NCI-H2171 treated with DMSO at 0.1 percent for 48 hours (cell line): ENCODE measurements around the gene SAMD11.
A peak's percentile ranks its signal among the peaks of the same experiment; 100 is the strongest.

Source experiments
- DNase-seq: peaks from one replicate; lab custom pipeline; 2025; lab: John Stamatoyannopoulos, UW

SAMD11 gene

GRCh38 chr1:905071-905749 is 18.5 kb upstream of the SAMD11 start:
- DNase-seq = peak; percentile 24

DNA sequence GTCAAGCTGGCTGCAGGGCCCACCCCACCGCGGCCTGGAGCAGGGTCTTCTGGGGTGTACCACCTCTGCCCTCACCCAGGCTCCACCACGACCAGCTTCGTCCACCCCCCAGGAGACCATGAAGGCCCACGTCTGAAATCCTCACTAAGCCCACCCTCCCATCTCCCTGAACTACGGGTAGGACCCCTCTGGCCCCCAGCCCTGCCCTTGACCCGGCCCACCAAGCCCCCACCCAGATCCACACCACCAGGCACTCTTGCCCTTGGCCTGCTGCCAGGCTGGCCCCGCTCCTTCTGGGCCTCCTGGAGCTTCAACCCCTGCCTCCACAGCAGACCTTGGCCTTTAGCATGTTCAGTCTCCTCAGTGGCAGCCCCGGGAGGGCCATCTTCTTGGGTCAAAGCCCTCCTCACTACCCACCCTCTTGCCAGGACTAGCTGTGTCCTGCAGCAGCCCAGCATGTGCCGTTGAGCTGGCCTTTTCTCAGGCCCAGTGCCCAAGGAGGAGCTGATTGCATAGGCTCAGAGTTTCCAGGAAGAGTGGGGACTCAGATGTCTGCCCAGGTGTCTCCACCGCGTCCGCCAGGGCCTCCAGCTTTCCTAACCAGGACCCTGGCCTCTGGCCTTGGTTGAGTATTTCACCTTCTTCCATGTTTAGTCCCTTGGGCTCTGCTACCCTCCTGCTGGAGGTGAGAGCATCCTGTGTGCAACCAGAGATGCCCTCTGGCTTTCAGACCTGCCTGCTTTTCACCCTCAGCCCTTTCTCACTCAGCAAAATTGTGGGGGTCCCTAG is 17.7 kb upstream of the SAMD11 start:
- DNase-seq = no peak

GRCh38 chr1:906600-907420 is 16.9 kb upstream of the SAMD11 start:
- DNase-seq = no peak

DNA sequence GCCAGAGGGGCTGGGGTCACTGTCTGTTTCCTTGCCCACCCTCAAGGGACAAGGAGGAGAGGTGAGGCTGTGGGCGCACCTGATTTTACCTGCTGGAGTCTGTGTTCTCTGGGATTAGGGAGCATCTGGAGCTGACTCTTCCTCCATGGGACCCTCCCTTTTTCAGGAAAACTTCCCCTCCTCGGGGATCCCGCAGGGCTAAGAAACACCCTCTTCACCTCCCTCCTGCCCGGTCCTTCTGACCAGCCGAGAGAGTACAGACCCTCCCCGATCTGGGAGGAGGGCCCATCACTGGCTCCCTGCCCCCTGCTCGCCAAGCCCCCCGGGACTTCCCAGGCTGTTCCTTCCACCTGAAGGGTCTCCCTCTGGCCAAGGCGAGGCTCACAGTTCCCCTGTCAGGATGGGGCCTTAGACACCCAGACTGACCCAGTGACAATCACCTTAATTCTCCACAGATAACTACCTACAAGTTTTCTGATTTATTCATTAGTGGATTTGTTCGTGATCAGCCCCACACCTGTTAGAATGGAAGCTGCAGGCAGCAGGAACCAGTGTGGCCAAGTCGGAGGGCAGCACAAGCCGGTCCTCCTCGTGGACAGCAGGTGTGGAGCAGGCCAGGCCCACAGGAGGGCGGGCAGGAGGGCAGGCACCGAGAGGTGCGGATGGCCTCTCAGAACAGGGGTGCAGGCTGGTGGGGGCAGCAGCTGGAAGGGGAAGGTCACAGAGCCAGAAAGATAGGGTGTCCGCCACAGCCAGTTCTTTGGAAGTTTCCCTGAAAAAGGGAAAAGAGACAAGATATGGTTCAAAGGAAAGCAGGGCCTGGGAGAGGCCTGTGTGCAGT is 15.9 kb upstream of the SAMD11 start:
- no peak for DNase-seq

DNA sequence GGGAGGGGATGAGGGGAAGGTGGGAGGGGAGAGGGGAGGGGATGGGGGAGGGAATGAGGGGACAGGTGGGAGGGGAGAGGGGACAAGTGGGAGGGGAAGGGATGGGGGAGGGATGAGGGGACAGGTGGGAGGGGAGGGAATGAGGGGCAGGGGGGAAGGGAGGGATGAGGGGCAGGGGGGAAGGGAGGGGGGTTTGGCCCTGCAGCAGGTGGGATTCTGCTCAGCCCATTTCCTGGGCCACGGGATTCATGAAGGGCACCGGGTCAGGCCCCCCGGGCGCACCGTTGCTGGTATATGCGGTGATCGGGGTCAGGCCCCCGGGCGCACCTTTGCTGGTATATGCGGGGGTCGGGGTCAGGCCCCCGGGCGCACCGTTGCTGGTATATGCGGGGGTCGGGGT is 15.1 kb upstream of the SAMD11 start:
- DNase-seq = no peak

GRCh38 chr1:909861-910310 is 13.8 kb upstream of the SAMD11 start:
- no peak for DNase-seq

GRCh38 chr1:910311-910880 is 13.3 kb upstream of the SAMD11 start:
- no peak for DNase-seq

- no peak for DNase-seq
Measured at GRCh38 chr1:910881-911721, 12.6 kb upstream of the SAMD11 start.

- DNase-seq = no peak
Measured at GRCh38 chr1:911875-912739, 11.6 kb upstream of the SAMD11 start.

DNA sequence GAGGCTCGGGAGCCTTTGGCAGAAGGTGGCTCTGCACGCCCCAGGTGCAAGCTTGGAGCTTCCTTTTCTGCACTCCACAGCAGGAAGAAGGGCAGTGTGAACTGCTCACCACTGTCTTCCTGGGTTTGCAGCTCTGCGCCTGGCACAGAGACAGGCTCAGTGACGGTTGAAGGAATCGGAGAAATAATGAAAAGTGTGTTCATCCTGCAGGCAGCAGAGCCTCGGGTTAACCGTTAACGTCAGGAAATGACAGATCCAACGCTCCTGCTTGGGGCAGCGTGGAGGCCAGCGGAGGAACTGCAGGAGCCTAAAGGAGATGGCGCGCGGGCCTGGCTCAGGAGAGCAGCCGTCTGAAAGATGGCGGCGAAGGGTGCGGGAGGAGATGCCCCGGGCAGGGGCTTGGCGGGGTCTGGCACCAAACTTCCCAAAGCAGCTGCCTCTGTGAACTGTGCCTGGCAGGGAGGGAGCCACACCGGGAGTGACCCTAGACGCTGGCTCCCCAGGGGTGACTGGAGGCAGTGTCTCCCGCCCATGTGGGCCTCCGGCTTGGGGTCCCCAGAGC is 10.9 kb upstream of the SAMD11 start:
- DNase-seq = no peak

- peak; percentile 31 for DNase-seq
Measured at GRCh38 chr1:913491-914130, 10.1 kb upstream of the SAMD11 start.

DNA sequence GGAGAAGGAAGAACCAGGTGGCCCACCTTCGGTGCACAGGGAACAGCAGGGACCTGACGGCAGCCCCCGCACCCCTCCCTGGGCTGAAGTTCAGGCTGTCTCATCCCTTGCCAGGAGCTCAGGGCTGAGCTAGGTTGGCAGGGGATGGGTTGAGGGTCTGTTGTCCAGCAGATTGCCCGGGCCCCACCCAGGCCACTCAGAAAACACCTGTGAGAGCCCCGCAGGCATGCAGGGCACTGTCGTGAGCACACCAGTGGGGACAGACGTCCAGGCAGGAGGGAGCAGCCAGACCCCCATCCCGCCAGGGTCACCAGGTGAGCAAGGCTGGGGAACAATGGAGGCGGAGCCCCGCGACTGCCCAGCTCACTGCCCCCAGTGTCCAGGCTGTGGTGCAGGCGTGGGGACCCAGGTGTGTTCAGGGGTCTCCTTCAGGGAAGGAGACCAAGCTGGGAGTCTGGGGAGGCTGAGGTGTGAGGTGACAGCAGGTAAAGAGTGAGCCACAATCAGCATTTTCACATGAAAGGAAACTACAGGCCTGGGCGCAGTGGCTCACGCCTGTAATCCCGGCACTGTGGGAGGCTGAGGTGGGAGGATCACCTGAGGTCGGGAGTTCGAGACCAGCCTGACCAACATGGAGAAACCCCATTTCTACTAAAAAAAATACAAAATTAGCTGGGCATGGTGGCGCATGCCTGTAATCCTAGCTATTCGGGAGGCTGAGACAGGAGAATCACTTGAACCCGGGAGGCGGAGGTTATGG is 9.4 kb upstream of the SAMD11 start:
- no peak for DNase-seq

- no peak for DNase-seq
Measured at GRCh38 chr1:914891-915280, 8.8 kb upstream of the SAMD11 start.

DNA sequence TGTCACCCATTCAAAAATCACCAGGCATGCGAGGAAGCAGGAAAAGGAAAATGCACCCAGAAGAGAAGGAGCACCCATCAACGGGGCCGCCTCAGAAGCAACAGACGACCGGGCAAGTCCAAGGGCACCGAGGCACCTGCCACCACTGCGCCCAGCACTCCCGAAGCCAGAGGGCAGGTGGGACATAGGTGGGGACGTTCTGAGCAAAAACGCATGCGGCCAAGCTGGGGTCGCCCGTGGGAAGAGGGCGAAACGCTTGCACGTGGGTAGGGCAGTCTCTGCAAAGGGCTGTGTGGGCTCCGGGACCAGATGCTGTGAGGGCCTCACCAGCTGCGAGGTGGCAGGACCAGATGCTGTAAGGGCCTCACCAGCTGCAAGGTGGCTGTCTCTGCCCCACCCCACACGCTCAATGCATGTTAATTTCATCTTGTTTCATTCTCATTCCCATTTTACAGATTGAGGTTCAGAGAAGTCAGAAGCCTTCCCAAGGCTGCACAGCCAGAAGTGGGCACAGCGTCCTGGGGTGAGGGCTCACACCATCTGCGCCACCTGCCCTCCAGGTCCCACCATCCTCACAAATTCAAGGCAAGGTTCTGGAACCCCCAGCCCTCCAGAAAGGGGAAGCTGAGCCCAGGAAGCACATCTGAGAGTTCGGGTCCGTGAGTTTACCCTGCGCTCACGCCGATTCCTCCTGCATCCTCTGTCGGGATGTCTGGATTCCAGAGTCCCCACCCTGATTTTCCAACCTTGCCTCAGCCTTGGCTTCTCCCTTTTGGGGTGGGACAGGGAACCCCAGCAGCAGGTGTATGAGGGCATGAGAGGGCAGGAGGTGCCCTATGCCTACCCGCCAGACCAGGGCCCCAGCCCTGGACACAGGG is 8.2 kb upstream of the SAMD11 start:
- no peak for DNase-seq

- DNase-seq = no peak
Measured at GRCh38 chr1:916173-917075, 7.3 kb upstream of the SAMD11 start.

DNA sequence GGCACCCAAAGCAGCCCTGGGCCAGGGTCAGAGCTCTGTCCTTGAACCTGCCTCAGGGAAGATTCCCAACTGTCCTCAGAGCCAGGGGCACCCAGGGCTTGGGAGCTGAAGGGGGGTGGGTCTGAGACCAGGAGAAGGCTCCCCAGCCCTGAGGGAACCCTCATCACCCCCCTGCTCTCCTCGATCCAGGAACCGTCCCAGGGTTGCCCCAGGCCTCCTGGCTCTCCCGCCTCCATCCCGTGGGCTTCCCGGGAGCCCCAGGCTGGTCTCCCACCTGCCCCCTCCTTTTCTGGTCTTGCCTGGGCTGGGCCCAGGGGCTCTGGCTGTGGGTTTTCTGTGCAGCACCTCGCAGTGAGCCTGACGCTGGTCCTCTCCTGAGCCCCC is 6.7 kb upstream of the SAMD11 start:
- no peak for DNase-seq
